NCI-H1048 (cell line): ENCODE results near the gene SOD2.
A peak's percentile ranks its signal among the peaks of the same experiment; 100 is the strongest.
"Not testable (repeated sequence)": the region's sequence is repeated elsewhere in the genome, so short reads cannot be mapped to it uniquely, and the experiment has no call there.

Experiments
- DNase-seq: peaks from one replicate; lab custom pipeline; 2025; lab: John Stamatoyannopoulos, UW

Gene SOD2

DNA sequence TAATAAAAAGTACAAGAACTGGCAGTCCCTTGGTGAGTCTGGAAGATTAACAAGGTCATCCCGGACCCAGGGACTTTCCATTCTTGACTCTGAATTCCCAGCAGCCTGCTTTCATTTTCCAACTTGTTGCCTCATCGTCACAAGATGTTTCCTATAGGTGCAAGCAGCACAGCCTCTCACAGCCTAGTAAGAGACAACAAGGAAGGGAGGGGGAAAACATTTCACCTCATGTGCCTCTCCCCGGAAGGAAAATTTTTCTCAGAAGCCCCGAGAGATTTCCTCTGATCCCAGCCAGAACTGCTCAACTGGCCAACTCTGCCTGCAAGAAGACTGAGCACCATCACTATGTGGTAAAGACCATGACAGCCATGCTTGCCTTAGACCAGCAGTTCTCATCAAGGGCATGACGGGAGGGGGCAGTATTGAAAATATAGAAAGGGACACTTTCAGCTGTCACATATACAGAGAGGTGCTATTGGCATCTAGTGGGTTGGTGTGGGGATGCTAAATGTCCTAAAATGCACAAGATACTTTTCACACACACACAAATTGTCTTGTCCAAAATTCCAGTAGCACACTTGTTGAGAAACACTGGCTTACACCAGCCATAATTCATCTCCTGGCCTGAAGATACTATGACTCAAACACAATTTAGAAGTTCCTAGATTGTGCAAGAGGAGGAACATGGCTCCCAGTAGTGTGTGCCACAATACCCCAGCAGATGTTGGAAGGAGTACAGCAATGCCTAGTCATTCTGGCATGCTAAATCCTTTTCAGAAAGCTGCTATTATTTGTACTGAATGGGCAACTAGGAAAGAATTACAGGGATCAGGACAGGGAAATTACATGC, 23.4 kb upstream of the SOD2 start:
- DNase-seq: no peak

- DNase-seq: no peak
Measured at GRCh38 chr6:159715605-159716004, 22.6 kb upstream of the SOD2 start.

DNA sequence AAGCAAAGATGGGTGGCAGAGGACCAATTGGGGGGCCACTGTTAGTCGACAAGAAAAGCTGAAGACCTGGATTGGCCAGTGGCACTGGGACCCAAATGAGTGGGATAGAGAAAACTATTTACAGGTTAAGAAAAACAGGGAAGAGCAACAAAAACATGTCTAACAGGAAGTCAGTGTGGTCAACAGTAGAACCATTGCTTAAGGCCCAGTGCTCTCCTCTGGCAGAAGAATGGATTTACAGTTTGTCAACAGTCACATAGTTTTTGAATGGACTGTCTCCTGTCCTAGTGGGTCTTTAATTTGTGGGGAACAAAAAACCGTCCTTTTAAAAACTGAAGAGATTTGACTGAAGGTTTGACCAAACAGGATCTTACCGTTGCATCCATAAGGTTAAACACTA, 22.1 kb upstream of the SOD2 start:
- DNase-seq: no peak

DNA sequence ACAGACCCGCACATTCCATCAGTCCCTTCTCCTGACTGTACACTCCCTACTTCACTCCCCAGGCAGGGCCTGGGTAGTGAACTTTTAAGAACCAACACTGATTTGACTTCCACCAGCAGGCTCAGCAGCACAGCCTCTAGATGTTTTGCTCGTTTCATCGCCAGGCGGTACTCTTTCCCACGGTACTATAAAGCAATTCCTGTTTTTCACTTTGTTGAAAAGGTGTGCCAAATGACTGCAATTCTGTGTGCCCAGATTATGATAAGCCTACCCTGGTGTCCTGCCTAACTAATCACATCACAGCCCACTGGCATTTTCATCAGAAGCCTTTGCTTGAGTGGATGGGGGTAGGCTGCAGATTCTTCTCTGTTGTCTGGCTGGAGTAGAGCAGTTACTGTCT, 21.4 kb upstream of the SOD2 start:
- DNase-seq: no peak

- no peak for DNase-seq
Measured at GRCh38 chr6:159713984-159714383, 20.9 kb upstream of the SOD2 start.

- DNase-seq: not testable (repeated sequence)
Measured at GRCh38 chr6:159712389-159712788, 19.3 kb upstream of the SOD2 start.

DNA sequence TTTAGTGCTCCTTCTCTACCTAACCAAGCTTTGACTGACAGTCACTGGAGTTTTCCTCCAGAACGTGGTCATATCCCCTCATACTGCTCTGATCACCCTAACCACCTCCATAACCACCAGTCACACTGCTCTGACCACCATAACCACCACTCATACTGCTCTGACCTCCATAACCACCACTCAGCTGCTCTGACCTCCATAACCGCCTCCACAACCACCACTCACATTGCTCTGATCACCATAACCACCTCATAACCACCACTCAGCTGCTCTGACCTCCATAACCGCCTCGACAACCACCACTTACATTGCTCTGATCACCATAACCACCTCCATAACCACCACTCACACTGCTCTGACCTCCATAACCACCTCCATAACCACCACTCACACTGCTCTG, 17.6 kb upstream of the SOD2 start:
- DNase-seq: not testable (repeated sequence)

GRCh38 chr6:159701413-159701999, 8.5 kb upstream of the SOD2 start:
- no peak for DNase-seq

DNA sequence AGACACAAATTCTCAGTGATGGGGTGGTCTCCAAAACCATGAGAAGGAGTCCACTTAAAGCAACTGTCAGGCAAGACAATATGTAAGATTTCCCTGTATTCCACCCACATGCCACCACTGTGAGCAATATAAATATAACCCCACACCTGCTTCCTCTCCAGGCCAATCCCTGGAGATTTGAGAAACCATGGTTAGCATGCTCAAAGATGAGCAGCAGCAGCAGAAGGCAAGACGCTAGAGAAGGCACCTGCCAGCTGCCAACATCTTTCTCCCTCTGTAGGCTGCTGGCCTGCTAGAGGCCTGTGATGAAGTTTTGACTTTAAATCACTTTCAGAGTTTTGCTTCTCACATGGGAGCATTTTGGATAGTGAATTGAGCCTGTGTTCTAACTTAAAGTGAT, 7.9 kb upstream of the SOD2 start:
- no peak for DNase-seq

GRCh38 chr6:159695984-159696383, 2.9 kb upstream of the SOD2 start:
- DNase-seq: no peak

GRCh38 chr6:159693894-159694545, 979 bp upstream of the SOD2 start:
- no peak for DNase-seq

GRCh38 chr6:159692303-159693127, 526 bp downstream of the SOD2 start:
- DNase-seq: peak; percentile 5

DNA sequence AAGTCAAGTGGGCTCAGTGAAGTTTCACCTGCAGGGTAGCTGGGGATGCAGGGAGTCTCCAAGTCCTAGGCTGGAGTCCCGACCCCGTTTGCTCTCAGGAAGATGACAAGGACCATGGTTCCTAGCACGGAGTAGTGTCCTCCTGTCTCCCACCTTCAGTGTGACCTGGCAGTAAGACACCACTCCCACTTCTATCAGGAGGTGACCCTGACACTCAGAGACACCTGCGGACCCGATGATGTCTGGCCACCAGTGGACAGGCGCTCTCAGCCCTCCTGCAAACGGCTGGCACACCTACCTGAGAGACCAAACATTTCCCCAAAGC, 1.1 kb downstream of the SOD2 start:
- no peak for DNase-seq

DNA sequence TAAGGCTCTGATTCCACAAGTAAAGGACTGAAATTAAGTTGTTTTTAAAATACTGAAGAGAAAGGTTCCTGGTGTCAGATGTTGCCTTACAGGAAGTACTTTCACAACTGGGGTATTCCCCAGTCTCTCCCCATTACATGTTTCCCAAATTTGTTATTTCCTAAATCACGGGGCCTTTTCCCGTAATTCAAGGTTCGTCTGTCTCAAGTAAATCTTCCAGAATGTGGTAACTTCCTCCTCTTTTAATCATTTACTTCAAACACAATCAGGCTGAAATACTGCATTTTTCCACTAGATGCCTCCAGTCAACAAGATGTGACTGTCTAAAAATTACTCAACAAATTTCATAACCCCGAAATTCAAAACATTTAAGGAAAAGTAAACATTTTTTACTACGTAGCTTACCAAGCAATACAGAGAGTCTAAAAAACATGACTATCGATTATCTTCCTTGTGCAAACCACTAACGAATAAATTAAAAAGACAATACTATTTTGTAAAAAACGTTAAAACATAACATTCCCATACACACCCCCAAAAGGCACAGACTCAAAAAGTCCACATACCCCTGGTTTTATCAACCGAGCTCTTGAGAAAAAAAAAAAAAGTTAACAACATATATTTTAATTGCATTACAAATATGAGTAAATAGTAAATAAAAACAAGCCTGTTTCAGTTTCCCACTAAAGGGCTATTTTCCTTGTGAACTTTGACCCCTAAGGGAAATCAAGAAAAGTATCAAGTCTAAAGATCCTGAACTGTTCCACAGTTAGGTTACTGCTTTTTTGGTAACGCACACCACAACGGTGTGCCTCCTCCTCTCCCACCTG, 1.7 kb downstream of the SOD2 start:
- peak; percentile 19 for DNase-seq

DNA sequence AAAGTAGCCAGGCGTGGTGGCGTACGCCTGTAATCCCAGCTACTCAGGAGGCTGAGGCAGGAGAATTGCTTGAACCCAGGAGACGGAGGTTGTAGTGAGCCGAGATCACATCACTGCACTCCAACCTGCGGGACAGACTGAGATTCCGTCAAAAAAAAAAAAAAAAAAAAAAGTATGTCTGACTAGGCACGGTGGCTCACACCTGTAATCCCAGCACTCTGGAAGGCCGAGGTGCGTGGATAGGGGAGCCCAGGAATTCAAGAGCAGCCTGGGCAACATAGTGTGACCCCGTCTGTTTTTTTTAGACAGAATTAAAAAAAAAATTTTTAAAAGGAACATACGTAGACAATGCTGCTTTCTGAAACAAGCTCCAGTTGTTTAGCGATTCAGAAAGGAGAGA, 2.9 kb downstream of the SOD2 start:
- not testable (repeated sequence) for DNase-seq

GRCh38 chr6:159689001-159689400, 4.0 kb downstream of the SOD2 start:
- no peak for DNase-seq

- no peak for DNase-seq
Measured at GRCh38 chr6:159688266-159688905, 4.7 kb downstream of the SOD2 start.

GRCh38 chr6:159687341-159687740, 5.7 kb downstream of the SOD2 start:
- no peak for DNase-seq

- DNase-seq: no peak
Measured at GRCh38 chr6:159686703-159687102, 6.3 kb downstream of the SOD2 start.

GRCh38 chr6:159686040-159686439, 7.0 kb downstream of the SOD2 start:
- no peak for DNase-seq

DNA sequence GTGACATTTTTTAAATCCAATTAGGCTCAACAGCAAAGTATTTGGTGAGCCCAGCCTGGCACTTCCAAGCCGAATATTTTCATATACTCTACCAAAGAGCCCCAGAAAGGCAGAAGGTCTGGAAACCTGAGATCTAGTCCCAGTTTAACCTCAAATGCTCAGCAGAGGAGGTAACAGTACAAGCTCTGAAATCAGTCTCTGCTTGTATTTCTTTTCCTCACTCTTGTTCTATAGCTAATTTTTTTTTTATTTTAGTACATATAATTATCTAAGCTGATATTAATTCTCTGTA, 9.1 kb downstream of the SOD2 start:
- no peak for DNase-seq
